Measurements from ENCODE around the gene NUTM2G. TPM values are rescaled to one million over a fixed set of nuclear protein-coding genes. Genes with fewer than 3 reads are reported as not detected.

The NUTM2G gene, protein sequence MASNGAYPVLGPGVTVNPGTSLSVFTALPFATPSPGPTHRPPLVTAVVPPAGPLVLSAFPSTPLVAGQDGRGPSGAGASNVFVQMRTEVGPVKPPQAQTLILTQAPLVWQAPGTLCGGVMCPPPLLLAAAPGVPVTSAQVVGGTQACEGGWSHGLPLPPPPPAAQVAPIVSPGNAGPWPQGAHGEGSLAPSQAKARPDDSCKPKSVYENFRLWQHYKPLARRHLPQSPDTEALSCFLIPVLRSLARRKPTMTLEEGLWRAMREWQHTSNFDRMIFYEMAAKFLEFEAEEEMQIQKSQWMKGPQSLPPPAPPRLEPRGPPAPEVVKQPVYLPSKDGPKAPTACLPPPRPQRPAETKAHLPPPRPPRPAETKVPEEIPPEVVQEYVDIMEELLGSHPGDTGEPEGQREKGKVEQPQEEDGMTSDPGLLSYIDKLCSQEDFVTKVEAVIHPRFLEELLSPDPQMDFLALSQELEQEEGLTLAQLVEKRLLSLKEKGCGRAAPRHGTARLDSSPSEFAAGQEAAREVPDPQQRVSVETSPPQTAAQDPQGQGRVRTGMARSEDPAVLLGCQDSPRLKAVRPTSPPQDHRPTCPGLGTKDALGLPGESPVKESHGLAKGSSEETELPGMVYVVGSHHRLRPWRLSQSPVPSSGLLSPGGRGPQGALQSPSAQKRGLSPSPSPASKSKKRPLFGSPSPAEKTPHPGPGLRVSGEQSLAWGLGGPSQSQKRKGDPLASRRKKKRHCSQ
- not detected in 5 replicates for total RNA-seq (2022; extraction: Qiagen RNA extraction)

GRCh38 chr9:96928543-96928942 is at the start of gene NUTM2G:
TSS of gene NUTM2G (plus strand) at chr9:96928843. CDS start at chr9:96929025, 182 bp downstream.

Other genes starting within 250 kb of the NUTM2G start
- gene ZNF510, start 150.8 kb upstream of the NUTM2G start, total RNA-seq (2022; extraction: Qiagen RNA extraction) = 3.7 to 6.4 TPM (median 4.8 TPM) in 5 replicates
- 1.5 to 2.6 TPM (median 1.8 TPM) in 5 replicates for gene ZNF782, start 74.3 kb upstream of the NUTM2G start, total RNA-seq (2022; extraction: Qiagen RNA extraction)
- 13.0 to 15.3 TPM (median 14.2 TPM) in 5 replicates for gene CTSV, start 110.3 kb downstream of the NUTM2G start, total RNA-seq (2022; extraction: Qiagen RNA extraction)

All from A549 treated with AZD2906 at 1 μM for 4 hours (cell line).